SH-SY5Y (cell line): ENCODE measurements around the gene MET.

ENCODE experiments used
- GATA2 ChIP-seq: IDR thresholded peaks from 2 replicates; pipeline ENCODE4 v1.6.1; 2011; ENCODE audit warnings: mild to moderate bottlenecking, low read depth, low read length
- GATA3 ChIP-seq: IDR thresholded peaks from 2 replicates; pipeline ENCODE4 v1.6.1; 2011; ENCODE audit warnings: low read depth, mild to moderate bottlenecking, low read length, moderate library complexity

DNA sequence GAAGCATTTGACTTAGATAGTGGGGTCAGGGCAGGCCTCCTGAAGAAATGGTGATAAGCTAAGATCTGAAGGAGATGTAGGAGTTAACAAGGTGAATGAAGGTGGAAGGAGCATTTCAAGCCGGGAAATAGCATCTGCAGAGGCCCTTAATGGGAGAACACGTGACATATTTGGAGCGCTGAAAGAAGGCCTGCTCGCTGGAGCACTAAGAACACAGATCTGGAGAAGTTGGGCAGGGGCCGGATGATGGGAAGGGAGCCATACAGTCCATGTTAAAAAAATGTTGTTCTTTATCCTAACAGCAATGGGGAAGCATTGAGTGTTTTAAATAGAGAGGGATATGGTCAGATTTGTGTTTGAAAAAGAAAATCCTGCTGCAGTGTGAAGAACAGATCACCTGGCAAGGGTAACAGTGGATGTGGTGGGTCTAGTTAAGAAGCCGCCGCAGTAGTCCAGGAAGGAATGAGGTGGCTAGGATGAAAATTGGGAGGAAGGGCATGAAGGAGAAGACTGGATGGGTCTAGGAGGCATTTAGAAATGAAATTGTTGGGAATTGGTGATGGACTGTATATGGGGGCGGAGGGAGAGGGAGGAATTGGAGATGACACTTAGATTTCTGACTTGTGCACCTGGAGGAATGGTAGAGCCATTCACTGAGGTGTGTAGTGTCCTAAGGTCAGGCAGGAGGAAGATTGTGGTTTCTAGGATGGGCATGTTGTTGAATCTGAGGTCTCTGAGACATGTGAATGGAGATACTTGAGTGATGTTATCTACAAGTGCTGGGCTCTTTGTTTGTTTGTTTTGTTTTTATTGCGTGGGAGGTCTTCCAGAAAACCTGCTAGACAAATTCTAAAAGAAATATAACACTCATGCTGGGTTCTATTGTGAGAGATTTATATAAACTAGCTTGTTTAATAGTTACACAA is 58.4 kb downstream of the MET start:
- no peak for TF ChIP-seq GATA2
- no peak for TF ChIP-seq GATA3
